ENCODE data around the gene USP49. TPM values are rescaled to one million over a fixed set of nuclear protein-coding genes. Genes with fewer than 3 reads are reported as not detected.

Gene USP49
- total RNA-seq, 1 experiment from 2014 or later = 4.1 TPM

DNA sequence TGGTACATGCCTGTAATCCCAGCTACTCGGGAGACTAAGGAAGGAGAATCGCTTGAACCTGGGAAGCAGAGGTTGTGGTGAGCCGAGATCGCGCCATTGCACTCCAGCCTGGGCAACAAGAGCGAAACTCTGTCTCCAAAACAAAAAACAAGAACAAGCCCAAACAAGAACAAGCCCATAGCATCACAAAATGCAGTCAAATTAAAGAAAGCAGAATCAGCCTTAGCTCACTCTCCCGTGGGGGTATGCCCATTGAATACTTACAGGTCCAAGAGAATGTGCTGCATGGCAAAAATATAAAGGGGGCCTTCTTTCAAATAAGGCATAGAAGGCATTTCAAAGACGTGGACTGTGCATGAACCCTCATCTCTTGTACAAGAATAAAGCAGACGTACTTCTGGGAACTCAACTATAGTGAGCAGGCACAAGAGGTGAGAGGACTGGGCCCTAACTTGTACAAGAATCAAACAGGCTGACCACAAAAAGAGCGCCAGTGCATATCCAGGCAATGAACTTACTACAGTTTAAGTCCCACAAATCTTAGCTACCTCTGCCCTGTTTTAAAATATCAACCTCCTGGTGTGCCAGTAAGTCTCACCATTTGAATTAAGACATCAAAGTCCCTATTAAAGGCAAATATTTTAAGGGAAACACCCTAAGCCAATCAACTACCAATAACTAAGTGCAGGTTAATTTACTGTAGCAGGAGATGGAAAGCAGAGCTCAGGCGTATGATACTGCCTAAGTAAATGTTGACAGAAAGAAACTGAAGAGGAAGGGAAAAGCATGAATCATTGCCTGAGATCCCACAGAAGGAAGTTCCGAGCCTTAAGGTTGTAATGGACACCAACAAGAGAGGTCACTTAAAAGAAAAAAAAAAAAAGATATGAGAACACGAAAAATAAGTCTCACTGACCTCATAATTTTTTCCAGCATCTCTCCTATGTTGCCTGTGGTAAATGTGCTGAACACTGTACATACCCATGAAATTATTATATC is 70.3 kb downstream of the USP49 start:
- H3K27me3 Mint-ChIP-seq (ENCODE audit: insufficient read depth, unreplicated experiment) = no peaks in the 10 kb centered on the region
- H3K4me3 Mint-ChIP-seq (ENCODE audit: unreplicated experiment) = no peak overlapping the region
- DNase-seq (ENCODE audit: unreplicated experiment) = no peak
- TF ChIP-seq, protein P1, sequence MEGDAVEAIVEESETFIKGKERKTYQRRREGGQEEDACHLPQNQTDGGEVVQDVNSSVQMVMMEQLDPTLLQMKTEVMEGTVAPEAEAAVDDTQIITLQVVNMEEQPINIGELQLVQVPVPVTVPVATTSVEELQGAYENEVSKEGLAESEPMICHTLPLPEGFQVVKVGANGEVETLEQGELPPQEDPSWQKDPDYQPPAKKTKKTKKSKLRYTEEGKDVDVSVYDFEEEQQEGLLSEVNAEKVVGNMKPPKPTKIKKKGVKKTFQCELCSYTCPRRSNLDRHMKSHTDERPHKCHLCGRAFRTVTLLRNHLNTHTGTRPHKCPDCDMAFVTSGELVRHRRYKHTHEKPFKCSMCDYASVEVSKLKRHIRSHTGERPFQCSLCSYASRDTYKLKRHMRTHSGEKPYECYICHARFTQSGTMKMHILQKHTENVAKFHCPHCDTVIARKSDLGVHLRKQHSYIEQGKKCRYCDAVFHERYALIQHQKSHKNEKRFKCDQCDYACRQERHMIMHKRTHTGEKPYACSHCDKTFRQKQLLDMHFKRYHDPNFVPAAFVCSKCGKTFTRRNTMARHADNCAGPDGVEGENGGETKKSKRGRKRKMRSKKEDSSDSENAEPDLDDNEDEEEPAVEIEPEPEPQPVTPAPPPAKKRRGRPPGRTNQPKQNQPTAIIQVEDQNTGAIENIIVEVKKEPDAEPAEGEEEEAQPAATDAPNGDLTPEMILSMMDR (IDR thresholded peaks at IDR 0.05; ENCODE audit: unreplicated experiment) = no peak
- ChIA-PET POLR2A (interaction anchor here (0.6 to 1.3 kb wide), 4 partner anchors 10 to 1839 kb away, joined by 3 to 4 read pairs (median 3); partner anchors contain the start of gene BYSL), CTCF (interaction anchor here (0.6 to 2.1 kb wide), 3 partner anchors 17 to 33 kb away, joined by 4 to 6 read pairs (median 5); no protein-coding TSS in a partner anchor)
- H3K27ac Mint-ChIP-seq (ENCODE audit: low read depth, unreplicated experiment) = no peak overlapping the region
- no peaks in the 10 kb centered on the region for H3K36me3 Mint-ChIP-seq (ENCODE audit: insufficient read depth, unreplicated experiment)
- intact Hi-C loops (cut with micrococcal nuclease) = no loop called here
- BruUV-seq (replicated peaks) = no TSS peak
- no peaks in the 10 kb centered on the region for H3K9me3 Mint-ChIP-seq (ENCODE audit: unreplicated experiment)
- H3K4me1 Mint-ChIP-seq (ENCODE audit: insufficient read depth, unreplicated experiment) = no peaks in the 10 kb centered on the region

DNA sequence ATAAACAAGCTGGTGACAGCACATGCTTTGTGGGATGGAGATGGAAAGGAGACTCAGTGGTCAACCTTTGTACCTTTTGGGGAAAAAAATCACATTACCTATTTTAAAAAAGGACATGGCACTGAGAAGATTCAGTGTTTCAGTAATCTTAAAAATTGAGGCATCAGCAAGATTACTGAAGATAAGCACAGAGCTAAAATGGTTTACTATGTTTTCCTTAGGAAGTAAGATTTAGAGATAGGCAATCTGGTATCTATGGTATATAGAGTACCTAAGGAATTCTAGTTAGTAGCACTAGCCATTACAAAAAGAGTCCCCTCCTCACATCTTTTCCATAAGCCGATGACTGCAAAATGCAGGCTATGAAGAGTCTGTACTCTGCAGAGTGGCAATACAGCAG is 72.0 kb downstream of the USP49 start:
- Mint-ChIP-seq H3K4me1 (ENCODE audit: insufficient read depth, unreplicated experiment) (no peaks in the 10 kb centered on the region), H3K36me3 (ENCODE audit: insufficient read depth, unreplicated experiment) (no peaks in the 10 kb centered on the region), H3K27ac (ENCODE audit: low read depth, unreplicated experiment) (no peak overlapping the region), H3K9me3 (ENCODE audit: unreplicated experiment) (no peaks in the 10 kb centered on the region), H3K27me3 (ENCODE audit: insufficient read depth, unreplicated experiment) (no peaks in the 10 kb centered on the region), H3K4me3 (ENCODE audit: unreplicated experiment) (no peak overlapping the region)
- no peak for DNase-seq (ENCODE audit: unreplicated experiment)
- CTCF ChIA-PET = interaction anchor here (0.6 to 2.1 kb wide), 2 partner anchors 22 to 30 kb away, joined by 3 to 6 read pairs; no protein-coding TSS in a partner anchor
- BruUV-seq (replicated peaks) = no TSS peak
- TF ChIP-seq, protein P1 (IDR thresholded peaks at IDR 0.05; ENCODE audit: unreplicated experiment) = no peak
- POLR2A ChIA-PET = interaction anchor here (0.6 kb wide), 1 partner anchor 181 kb away, joined by 3 read pairs; no protein-coding TSS in a partner anchor
- intact Hi-C loops (cut with micrococcal nuclease) = no loop called here

DNA sequence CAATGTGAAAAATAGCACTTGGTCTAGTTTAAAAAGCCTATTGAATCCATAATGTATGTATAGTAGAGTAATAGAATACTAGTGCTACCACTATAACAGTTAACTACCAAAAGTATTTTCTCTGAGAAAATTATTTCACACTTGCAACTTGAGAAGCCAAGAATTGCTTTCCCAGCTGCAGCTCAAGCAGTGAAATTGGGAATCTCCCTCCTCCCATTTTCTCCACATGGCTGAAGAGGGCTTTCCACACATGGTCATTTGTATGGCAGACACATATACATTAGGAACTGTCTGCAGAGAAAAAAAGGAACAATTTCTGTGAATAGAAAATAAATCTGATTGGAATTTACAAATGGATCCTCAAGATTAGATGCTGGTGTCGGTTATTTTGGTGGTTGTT is 73.2 kb downstream of the USP49 start:
- BruUV-seq (replicated peaks) = no TSS peak
- no peak overlapping the region for H3K4me3 Mint-ChIP-seq (ENCODE audit: unreplicated experiment)
- intact Hi-C loops (cut with micrococcal nuclease) = no loop called here
- no peak for DNase-seq (ENCODE audit: unreplicated experiment)
- H3K9me3 Mint-ChIP-seq (ENCODE audit: unreplicated experiment) = no peaks in the 10 kb centered on the region
- ChIA-PET CTCF (no interaction called here), POLR2A (no interaction called here)
- H3K27ac Mint-ChIP-seq (ENCODE audit: low read depth, unreplicated experiment) = no peak overlapping the region
- H3K4me1 Mint-ChIP-seq (ENCODE audit: insufficient read depth, unreplicated experiment) = no peaks in the 10 kb centered on the region
- H3K36me3 Mint-ChIP-seq (ENCODE audit: insufficient read depth, unreplicated experiment) = no peaks in the 10 kb centered on the region
- H3K27me3 Mint-ChIP-seq (ENCODE audit: insufficient read depth, unreplicated experiment) = no peaks in the 10 kb centered on the region
- TF ChIP-seq, protein P1 (IDR thresholded peaks at IDR 0.05; ENCODE audit: unreplicated experiment) = no peak

DNA sequence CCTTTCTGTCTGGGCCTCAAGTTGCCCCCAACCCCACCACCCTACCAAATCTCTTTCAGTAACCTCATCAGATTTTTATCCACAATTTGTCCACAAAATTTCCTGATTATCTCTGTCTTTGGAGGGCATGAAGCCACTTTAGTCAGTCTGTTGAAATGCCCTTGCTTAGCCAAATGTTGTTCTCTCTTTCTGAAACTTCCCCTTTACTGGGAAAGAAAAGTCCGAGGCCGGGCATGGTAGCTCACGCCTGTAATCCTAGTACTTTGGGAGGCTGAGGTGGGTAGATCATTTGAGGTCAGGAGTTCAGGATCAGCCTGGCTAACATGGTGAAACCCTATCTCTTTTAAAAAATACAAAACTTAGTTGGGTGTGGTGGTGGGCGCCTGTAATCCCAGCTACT is 73.9 kb downstream of the USP49 start:
- Mint-ChIP-seq H3K9me3 (ENCODE audit: unreplicated experiment) (no peaks in the 10 kb centered on the region), H3K36me3 (ENCODE audit: insufficient read depth, unreplicated experiment) (no peaks in the 10 kb centered on the region), H3K27me3 (ENCODE audit: insufficient read depth, unreplicated experiment) (no peaks in the 10 kb centered on the region), H3K4me3 (ENCODE audit: unreplicated experiment) (no peak overlapping the region), H3K4me1 (ENCODE audit: insufficient read depth, unreplicated experiment) (peaks cover 2% of the 10 kb centered on the region), H3K27ac (ENCODE audit: low read depth, unreplicated experiment) (no peak overlapping the region)
- intact Hi-C loops (cut with micrococcal nuclease) = no loop called here
- TF ChIP-seq, protein P1 (IDR thresholded peaks at IDR 0.05; ENCODE audit: unreplicated experiment) = no peak
- ChIA-PET POLR2A (interaction anchor here (0.6 kb wide), 1 partner anchor 123 kb away, joined by 3 read pairs; no protein-coding TSS in a partner anchor), CTCF (interaction anchor here (0.7 to 1.0 kb wide), 2 partner anchors 26 to 205 kb away, joined by 3 read pairs; no protein-coding TSS in a partner anchor)
- BruUV-seq (replicated peaks) = no TSS peak
- DNase-seq (ENCODE audit: unreplicated experiment) = no peak

Measured in MCF 10A (cell line).